Testis (tissue), 5 donors: Measurements from ENCODE around the gene MINDY2. TPM values are rescaled to one million over a fixed set of nuclear protein-coding genes. Genes with fewer than 3 reads are reported as not detected.

ENCODE experiments used
- DNase-seq: peaks from one replicate; pipeline ENCODE4 v3.0.0-alpha.2; 2019
- H3K27ac ChIP-seq, 2 donors: fragments of 200-600 bp; sonication (generic); one replicate each; pipeline ENCODE4 v1.5.1; 2019
- H3K27me3 ChIP-seq: fragments of 200-600 bp; sonication (generic); one replicate; pipeline ENCODE4 v1.5.1; 2019
- H3K36me3 ChIP-seq: fragments of 200-600 bp; sonication (generic); one replicate; pipeline ENCODE4 v1.5.1; 2017; ENCODE audit warnings: low read depth; ENCODE audit errors: missing control alignments
- H3K4me1 ChIP-seq: fragments of 200-600 bp; sonication (generic); one replicate; pipeline ENCODE4 v1.5.1; 2019
- H3K4me3 ChIP-seq, 2 donors: fragments of 200-600 bp; sonication (generic); one replicate each; pipeline ENCODE4 v1.5.1; 2017 to 2019
- H3K9me3 ChIP-seq: fragments of 200-600 bp; sonication (generic); one replicate; pipeline ENCODE4 v1.5.1; 2017
- CTCF ChIP-seq, 3 experiments: fragments of 450-650 bp in 2 of 3; fragments of 200-600 bp in 1 of 3; sonication (generic) in 1 of 3; IDR thresholded peaks; one replicate each; pipeline ENCODE4 v1.5.1; 2016 to 2019; ENCODE audit warnings: antibody characterized with exemption in 3 of 3, mild to moderate bottlenecking in 2 of 3, moderate library complexity in 1 of 3
- POLR2A ChIP-seq: fragments of 450-650 bp; IDR thresholded peaks from one replicate; pipeline ENCODE4 v1.6.1; 2017; ENCODE audit warnings: antibody characterized with exemption, mild to moderate bottlenecking, moderate library complexity
- WGBS, 2 donors: methylation state at CpG; one replicate each; pipeline ENCODE4 v1.1.5; 2018; 5-methylcytosine and 5-hydroxymethylcytosine counted together
- intact Hi-C: fragments of 100-400 bp; cut with DNase I; formaldehyde crosslinking; loops from one replicate; pipeline ENCODE4 v1.15.1; 2023; ENCODE audit warnings: low total_unique reads
- long read RNA-seq, 2 donors: transcript quantifications; one replicate each; lab custom pipeline, GENCODE V29; 2026
- polyA plus RNA-seq: library from polyadenylated mRNA; stranded (reverse); fragments of 350-450 nt; fragmentation: Illumina TruSeq; extraction: RNeasy Lipid Tissue Mini Kit (QIAGEN cat#74804); gene quantifications from one replicate; pipeline ENCODE4 v1.2.3, GENCODE V29; 2014; ENCODE audit warnings: low read depth, low replicate concordance; ENCODE audit not compliant: insufficient read depth
- total RNA-seq, 2 donors: library from RNA; depleted of rRNA; stranded (reverse); fragments of >200 nt; gene quantifications; one replicate each; pipeline ENCODE4 v1.2.3, GENCODE V29; 2016

MINDY2 gene
- total RNA-seq, result 10 to 100 TPM; 15.0 to 15.4 TPM
- polyA plus RNA-seq, result 9.9 TPM
- long read RNA-seq, donor 1, full-length matches to known transcripts, result 5 of 5 reads
- long read RNA-seq, donor 1, partial matches to known transcripts, result 0 of 5 reads
- long read RNA-seq, donor 1, other reads (novel, unspliced or antisense), result 0 of 5 reads
- long read RNA-seq, donor 2, full-length matches to known transcripts, result 2 of 2 reads
- long read RNA-seq, donor 2, partial matches to known transcripts, result 0 of 2 reads
- long read RNA-seq, donor 2, other reads (novel, unspliced or antisense), result 0 of 2 reads

GRCh38 chr15:58770857-58771620, at the start of gene MINDY2:
TSS of gene MINDY2 (plus strand) at chr15:58771302. CDS start at chr15:58771396, 94 bp downstream.
- Histone ChIP-seq H3K4me1 (peaks cover 19% of the 10 kb centered on the region), H3K27ac (peak within 1 kb of the TSS; percentile 95 to 96), H3K4me3 (peak within 1 kb of the TSS; percentile 92 to 93), H3K9me3 (no peaks in the 10 kb centered on the region), H3K27me3 (no peaks in the 10 kb centered on the region), H3K36me3 (no peaks in the 10 kb centered on the region)
- DNase-seq, result peak; percentile 99
- TF ChIP-seq CTCF (IDR thresholded peaks at IDR 0.05) (peak; percentile 24 to 41 (median 36)), POLR2A (peak; percentile 44)
- 0 to 1% methylated on average over 5 to 65 of the region's 75 CpGs for WGBS, 2 donors
- intact Hi-C loops, result loop anchor here (1.0 kb wide), 1 partner anchor 22 kb away; the partner anchor contains the start of gene ADAM10

- H3K36me3 ChIP-seq, result no peaks in the 10 kb centered on the region
- WGBS, 2 donors, result 82 to 89% methylated on average over 1 of the region's 1 CpG
- intact Hi-C loops, result no loop called here
- H3K4me1 ChIP-seq, result no peaks in the 10 kb centered on the region
- DNase-seq, result no peak
- no peak overlapping the region for H3K27ac ChIP-seq
- H3K4me3 ChIP-seq, result no peak overlapping the region
- TF ChIP-seq POLR2A (no peak), CTCF (IDR thresholded peaks at IDR 0.05) (no peak)
- no peaks in the 10 kb centered on the region for H3K9me3 ChIP-seq
- no peaks in the 10 kb centered on the region for H3K27me3 ChIP-seq
These were observed 46.6 kb upstream of the MINDY2 start for GRCh38 chr15:58724466-58724865.

- H3K9me3 ChIP-seq, result no peaks in the 10 kb centered on the region
- WGBS, 2 donors, result 90 to 94% methylated on average over 12 of the region's 12 CpGs
- no peak overlapping the region for H3K4me3 ChIP-seq
- no peak overlapping the region for H3K27ac ChIP-seq
- H3K27me3 ChIP-seq, result no peaks in the 10 kb centered on the region
- no peak for DNase-seq
- H3K4me1 ChIP-seq, result no peaks in the 10 kb centered on the region
- H3K36me3 ChIP-seq, result no peaks in the 10 kb centered on the region
- TF ChIP-seq CTCF (IDR thresholded peaks at IDR 0.05) (no peak), POLR2A (no peak)
- intact Hi-C loops, result no loop called here
These were observed 44.2 kb upstream of the MINDY2 start for GRCh38 chr15:58726867-58727266.

- intact Hi-C loops, result no loop called here
- H3K9me3 ChIP-seq, result no peaks in the 10 kb centered on the region
- H3K4me1 ChIP-seq, result no peaks in the 10 kb centered on the region
- DNase-seq, result no peak
- 88 to 96% methylated on average over 5 of the region's 5 CpGs for WGBS, 2 donors
- no peak overlapping the region for H3K27ac ChIP-seq
- H3K36me3 ChIP-seq, result no peaks in the 10 kb centered on the region
- no peaks in the 10 kb centered on the region for H3K27me3 ChIP-seq
- no peak overlapping the region for H3K4me3 ChIP-seq
- TF ChIP-seq CTCF (IDR thresholded peaks at IDR 0.05), result no peak
- TF ChIP-seq POLR2A, result no peak
These were observed 39.2 kb upstream of the MINDY2 start for GRCh38 chr15:58731756-58732535.
